GM23248 (cell line): Measurements from ENCODE around the gene DDX39B.

ENCODE experiments used
- EZH2 ChIP-seq: fragments of 200-600 bp; sonication (generic); IDR thresholded peaks from 2 replicates; pipeline ENCODE4 v1.6.1; 2018; ENCODE audit warnings: antibody characterized with exemption, mild to moderate bottlenecking; ENCODE audit not compliant: insufficient read depth, poor library complexity, severe bottlenecking
- EZH2phosphoT487 ChIP-seq: fragments of 200-600 bp; sonication (generic); IDR thresholded peaks from 2 replicates; pipeline ENCODE4 v1.6.1; 2018; ENCODE audit warnings: antibody characterized with exemption, moderate library complexity, mild to moderate bottlenecking, low read depth; ENCODE audit not compliant: insufficient read depth

DNA sequence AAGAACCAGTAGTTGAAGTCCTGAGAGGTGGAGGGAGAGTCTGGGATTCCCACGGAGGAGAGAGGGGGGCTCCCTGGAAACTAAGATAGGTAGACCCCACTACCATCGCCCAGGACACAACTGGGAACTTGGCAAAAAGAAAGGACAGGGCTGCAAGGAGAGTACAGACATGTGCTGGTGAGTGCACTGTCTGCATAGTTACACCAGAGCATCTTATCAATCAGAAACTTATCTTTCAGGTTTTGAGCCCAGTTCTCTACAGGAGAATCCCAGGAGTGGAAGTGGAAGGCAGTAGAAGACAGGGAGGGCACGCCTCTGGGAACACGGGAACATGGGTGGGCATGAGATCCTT lies 17.8 kb upstream of the DDX39B start:
- no peak for TF ChIP-seq EZH2phosphoT487
- no peak for TF ChIP-seq EZH2
